PC-9 (cell line): ENCODE data around the gene PLCG2. TPM values are rescaled to one million over a fixed set of nuclear protein-coding genes. Genes with fewer than 3 reads are reported as not detected.
A peak's percentile ranks its signal among the peaks of the same experiment; 100 is the strongest.

Experiments
- BruUV-seq: library from RNA; stranded (reverse); fragments of 400-500 nt; replicated peaks from 2 replicates; lab custom pipeline; 2021; lab: Mats Ljungman, UMichigan
- CTCF ChIA-PET: fragments of 300-600 bp; sonication (Branson Sonifier 250); formaldehyde crosslinking; loops from one replicate; lab custom pipeline; 2022; ENCODE audit warnings: antibody characterized with exemption; lab: Charles Lee
- POLR2A ChIA-PET: fragments of 300-600 bp; sonication (Branson Sonifier 250); formaldehyde crosslinking; loops from one replicate; lab custom pipeline; 2022; ENCODE audit warnings: antibody characterized with exemption; ENCODE audit not compliant: unreplicated experiment; lab: Charles Lee
- DNase-seq, 2 experiments: peaks; one replicate each; pipeline versions ENCODE4 v3.0.0 to v3.0.0-alpha.2; 2015 to 2022; ENCODE audit warnings: mixed read lengths in 1 of 2
- H2AFZ ChIP-seq: fragments of 200-600 bp; sonication (generic); 2 replicates; pipeline ENCODE4 v1.8.1; 2017; ENCODE audit warnings: antibody characterized with exemption
- H3F3A ChIP-seq: fragments of 200-600 bp; sonication (generic); 2 replicates; pipeline ENCODE4 v1.8.1; 2017; ENCODE audit warnings: antibody characterized with exemption, mild to moderate bottlenecking, low read depth; ENCODE audit not compliant: insufficient read depth
- H3K27ac ChIP-seq: fragments of 200-600 bp; sonication (generic); 2 replicates; pipeline ENCODE4 v1.6.1; 2016; ENCODE audit warnings: mixed run types
- H3K27me3 ChIP-seq: fragments of 200-600 bp; sonication (generic); 2 replicates; pipeline ENCODE4 v1.6.1; 2016; ENCODE audit warnings: low read depth, mixed run types; ENCODE audit not compliant: insufficient read depth
- H3K36me3 ChIP-seq: fragments of 200-600 bp; sonication (generic); 2 replicates; pipeline ENCODE4 v1.6.1; 2016; ENCODE audit warnings: low read depth, mixed run types
- H3K4me1 ChIP-seq: fragments of 200-600 bp; sonication (generic); replicated peaks from 2 replicates; pipeline ENCODE4 v1.6.1; 2016; ENCODE audit warnings: mixed run types; ENCODE audit not compliant: insufficient read depth
- H3K4me2 ChIP-seq: fragments of 200-600 bp; sonication (generic); 2 replicates; pipeline ENCODE4 v1.6.1; 2017; ENCODE audit warnings: mixed run types
- H3K4me3 ChIP-seq: fragments of 200-600 bp; sonication (generic); 2 replicates; pipeline ENCODE4 v1.6.1; 2016; ENCODE audit warnings: mixed run types
- H3K79me2 ChIP-seq: fragments of 200-600 bp; sonication (generic); 2 replicates; pipeline ENCODE4 v1.6.1; 2017; ENCODE audit warnings: low read depth, mixed run types
- H3K9me2 ChIP-seq: fragments of 200-600 bp; sonication (generic); 2 replicates; pipeline ENCODE4 v1.8.1; 2017; ENCODE audit warnings: mild to moderate bottlenecking; ENCODE audit not compliant: insufficient read depth
- H3K9me3 ChIP-seq: fragments of 200-600 bp; sonication (generic); 2 replicates; pipeline ENCODE4 v1.8.1; 2016; ENCODE audit warnings: low read depth; ENCODE audit not compliant: insufficient read depth
- H4K20me1 ChIP-seq: fragments of 200-600 bp; sonication (generic); 2 replicates; pipeline ENCODE4 v1.8.1; 2017; ENCODE audit not compliant: insufficient read depth
- EZH2 ChIP-seq: fragments of 200-600 bp; sonication (generic); IDR thresholded peaks from 2 replicates; pipeline ENCODE4 v1.8.0; 2017; ENCODE audit warnings: antibody characterized with exemption, low read depth
- intact Hi-C: fragments of 100-400 bp; cut with micrococcal nuclease; formaldehyde crosslinking; loops from one replicate; pipeline ENCODE4 v1.10.0; 2022; ENCODE audit not compliant: unreplicated experiment
- total RNA-seq: library from RNA; stranded (reverse); gene quantifications from 2 replicates; pipeline ENCODE4 v1.2.3, GENCODE V29; 2021
- TF ChIP-seq, protein P1 (sequence below): fragments of 200-600 bp; sonication (generic); conservative IDR thresholded peaks from 2 replicates; pipeline ENCODE4 v1.6.1; 2017; ENCODE audit warnings: mixed run types, antibody characterized with exemption, mild to moderate bottlenecking, moderate library complexity

The PLCG2 gene
- total RNA-seq, 1 experiment from 2014 or later, result 10.8 TPM

DNA sequence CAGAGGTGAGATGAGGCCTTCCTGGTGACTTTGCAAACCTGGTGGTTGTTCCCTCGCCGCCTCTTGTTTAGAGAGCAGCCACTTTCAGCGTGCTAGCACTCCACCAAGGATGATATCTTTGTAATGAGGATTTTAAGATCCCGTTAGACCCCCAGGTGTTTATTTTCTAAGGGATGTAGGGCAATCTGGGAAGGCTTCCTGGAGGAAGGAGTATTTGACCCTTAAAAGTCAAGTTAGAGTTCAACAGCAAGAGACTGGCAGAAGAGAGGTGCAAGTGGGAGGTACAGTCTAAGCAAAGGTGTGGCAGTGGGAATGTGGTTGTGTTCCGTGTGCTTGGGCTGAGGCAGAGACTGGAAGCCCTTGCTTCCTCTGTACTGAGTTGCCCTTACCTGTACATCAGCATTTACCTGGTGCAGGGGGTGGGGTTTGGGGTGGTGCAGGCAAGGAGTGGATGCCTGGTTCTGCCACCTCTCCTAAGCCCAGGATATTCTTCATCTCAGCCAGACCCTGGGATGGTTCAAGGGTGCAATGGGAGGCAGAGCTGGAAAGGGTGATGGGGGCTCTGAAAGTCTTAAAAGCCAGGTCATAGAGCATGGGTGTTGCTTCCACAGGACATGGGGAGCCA, 148.6 kb downstream of the PLCG2 start:
- H2AFZ ChIP-seq, result no peak overlapping the region
- no peaks in the 10 kb centered on the region for H3K27me3 ChIP-seq
- CTCF ChIA-PET, result no interaction called here
- POLR2A ChIA-PET, result no interaction called here
- H3K36me3 ChIP-seq, result no peaks in the 10 kb centered on the region
- DNase-seq, result no peak
- BruUV-seq, result no TSS peak
- no peaks in the 10 kb centered on the region for H3F3A ChIP-seq
- intact Hi-C loops, result no loop called here
- no peaks in the 10 kb centered on the region for H3K4me1 ChIP-seq
- H4K20me1 ChIP-seq, result no peaks in the 10 kb centered on the region
- no peak overlapping the region for H3K4me2 ChIP-seq
- H3K9me2 ChIP-seq, result no peaks in the 10 kb centered on the region
- TF ChIP-seq, protein P1, sequence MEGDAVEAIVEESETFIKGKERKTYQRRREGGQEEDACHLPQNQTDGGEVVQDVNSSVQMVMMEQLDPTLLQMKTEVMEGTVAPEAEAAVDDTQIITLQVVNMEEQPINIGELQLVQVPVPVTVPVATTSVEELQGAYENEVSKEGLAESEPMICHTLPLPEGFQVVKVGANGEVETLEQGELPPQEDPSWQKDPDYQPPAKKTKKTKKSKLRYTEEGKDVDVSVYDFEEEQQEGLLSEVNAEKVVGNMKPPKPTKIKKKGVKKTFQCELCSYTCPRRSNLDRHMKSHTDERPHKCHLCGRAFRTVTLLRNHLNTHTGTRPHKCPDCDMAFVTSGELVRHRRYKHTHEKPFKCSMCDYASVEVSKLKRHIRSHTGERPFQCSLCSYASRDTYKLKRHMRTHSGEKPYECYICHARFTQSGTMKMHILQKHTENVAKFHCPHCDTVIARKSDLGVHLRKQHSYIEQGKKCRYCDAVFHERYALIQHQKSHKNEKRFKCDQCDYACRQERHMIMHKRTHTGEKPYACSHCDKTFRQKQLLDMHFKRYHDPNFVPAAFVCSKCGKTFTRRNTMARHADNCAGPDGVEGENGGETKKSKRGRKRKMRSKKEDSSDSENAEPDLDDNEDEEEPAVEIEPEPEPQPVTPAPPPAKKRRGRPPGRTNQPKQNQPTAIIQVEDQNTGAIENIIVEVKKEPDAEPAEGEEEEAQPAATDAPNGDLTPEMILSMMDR, result no peak
- no peak for TF ChIP-seq EZH2
- H3K27ac ChIP-seq, result no peak overlapping the region
- H3K9me3 ChIP-seq, result no peaks in the 10 kb centered on the region
- H3K4me3 ChIP-seq, result no peak overlapping the region
- H3K79me2 ChIP-seq, result no peaks in the 10 kb centered on the region

DNA sequence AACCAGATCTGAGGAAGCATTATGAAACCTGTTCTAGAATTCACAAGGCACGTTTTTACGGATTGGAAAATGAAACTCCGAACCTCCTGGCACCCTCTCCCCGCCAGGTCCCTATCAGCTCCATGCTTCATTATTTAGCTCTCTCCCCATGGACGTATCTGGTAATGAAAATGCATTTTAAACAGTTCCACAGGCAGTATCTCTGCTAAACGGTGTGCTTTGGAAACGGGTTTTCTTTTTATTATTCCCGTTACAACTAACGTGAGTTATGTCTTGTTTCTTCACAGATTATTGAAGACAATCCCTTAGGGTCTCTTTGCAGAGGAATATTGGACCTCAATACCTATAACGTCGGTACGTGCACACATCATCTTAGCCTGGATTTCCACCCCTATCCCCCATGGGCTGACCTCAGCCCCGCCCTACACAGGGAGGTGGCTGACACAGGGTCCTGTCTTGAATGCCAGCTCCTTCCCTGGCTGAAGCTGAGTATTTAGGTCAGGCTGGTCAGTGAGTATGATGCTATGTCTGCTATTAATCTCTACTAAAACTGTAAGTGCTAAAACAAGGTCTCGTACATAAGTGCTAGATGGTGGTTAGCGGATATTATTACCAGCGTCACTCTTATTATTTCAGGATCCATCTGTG, 149.3 kb downstream of the PLCG2 start:
- DNase-seq, result no peak
- POLR2A ChIA-PET, result no interaction called here
- Histone ChIP-seq H3K79me2 (no peaks in the 10 kb centered on the region), H4K20me1 (no peaks in the 10 kb centered on the region), H3K27me3 (no peaks in the 10 kb centered on the region), H3F3A (no peaks in the 10 kb centered on the region), H3K36me3 (no peaks in the 10 kb centered on the region), H3K9me2 (no peaks in the 10 kb centered on the region), H3K4me3 (no peak overlapping the region), H3K4me1 (no peaks in the 10 kb centered on the region), H3K4me2 (no peak overlapping the region), H3K27ac (no peak overlapping the region), H3K9me3 (no peaks in the 10 kb centered on the region), H2AFZ (no peak overlapping the region)
- intact Hi-C loops, result no loop called here
- no TSS peak for BruUV-seq
- TF ChIP-seq, protein P1, result no peak
- TF ChIP-seq EZH2, result no peak
- CTCF ChIA-PET, result no interaction called here

DNA sequence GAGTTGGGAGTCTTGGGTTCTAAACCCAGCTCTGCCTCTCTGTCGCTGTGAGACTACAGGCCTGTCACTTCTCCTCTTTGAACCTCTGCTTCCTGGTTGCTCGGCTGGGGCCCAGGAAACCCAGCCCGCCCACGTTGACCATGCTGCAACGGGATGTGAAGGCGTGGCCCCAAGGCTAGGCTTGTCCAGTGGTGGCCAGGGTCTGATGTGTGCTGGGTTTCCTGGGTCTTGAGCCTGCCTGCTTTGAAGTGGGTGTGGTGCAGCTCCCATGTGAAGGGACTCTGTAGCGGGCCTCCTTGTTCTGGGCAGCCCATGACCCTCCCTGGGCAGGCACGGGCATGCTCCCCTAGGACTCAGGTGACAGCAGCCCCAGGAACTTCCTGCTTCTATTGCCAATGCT, 149.9 kb downstream of the PLCG2 start:
- no TSS peak for BruUV-seq
- H3K27ac ChIP-seq, result no peak overlapping the region
- intact Hi-C loops, result no loop called here
- H3K27me3 ChIP-seq, result no peaks in the 10 kb centered on the region
- no peak overlapping the region for H3K4me3 ChIP-seq
- TF ChIP-seq, protein P1, result no peak
- no peak for TF ChIP-seq EZH2
- no peaks in the 10 kb centered on the region for H3K79me2 ChIP-seq
- H2AFZ ChIP-seq, result no peak overlapping the region
- POLR2A ChIA-PET, result no interaction called here
- no peaks in the 10 kb centered on the region for H3K36me3 ChIP-seq
- CTCF ChIA-PET, result no interaction called here
- H3K4me2 ChIP-seq, result no peak overlapping the region
- H3K9me3 ChIP-seq, result no peaks in the 10 kb centered on the region
- no peaks in the 10 kb centered on the region for H3F3A ChIP-seq
- peak in 1 of 2 experiments; percentile 26 for DNase-seq
- H3K4me1 ChIP-seq, result no peaks in the 10 kb centered on the region
- no peaks in the 10 kb centered on the region for H4K20me1 ChIP-seq
- no peaks in the 10 kb centered on the region for H3K9me2 ChIP-seq
